Liver (tissue), 9 donors: ENCODE results near the gene PARP8. TPM values are rescaled to one million over a fixed set of nuclear protein-coding genes. Genes with fewer than 3 reads are reported as not detected.

Source experiments
- DNase-seq: peaks from one replicate; pipeline ENCODE4 v3.0.0-alpha.2; 2017; ENCODE audit warnings: low spot score
- H3K27ac ChIP-seq, 2 donors: one replicate each; pipeline ENCODE4 v1.7.0; 2013; ENCODE audit warnings: inconsistent platforms in 2 of 2, low read length in 2 of 2, control low read depth in 1 of 2, low read depth in 1 of 2, mild to moderate bottlenecking in 1 of 2
- H3K27me3 ChIP-seq, 4 donors: one replicate each; pipeline versions ENCODE4 v1.6.1 to v1.7.0; 2013; ENCODE audit warnings: low read length in 3 of 4, inconsistent platforms in 1 of 4, mild to moderate bottlenecking in 1 of 4, moderate library complexity in 1 of 4; ENCODE audit not compliant: control insufficient read depth in 4 of 4, insufficient read depth in 4 of 4
- H3K36me3 ChIP-seq, 4 donors: one replicate each; pipeline versions ENCODE4 v1.6.1 to v1.7.0; 2013; ENCODE audit warnings: low read length in 3 of 4, mild to moderate bottlenecking in 3 of 4, low read depth in 1 of 4, moderate library complexity in 1 of 4; ENCODE audit not compliant: control insufficient read depth in 4 of 4, insufficient read depth in 3 of 4
- H3K4me1 ChIP-seq, 4 donors: one replicate each; pipeline versions ENCODE4 v1.6.1 to v1.7.0; 2013; ENCODE audit warnings: low read length in 3 of 4, mild to moderate bottlenecking in 3 of 4, moderate library complexity in 1 of 4; ENCODE audit not compliant: control insufficient read depth in 4 of 4, insufficient read depth in 4 of 4
- H3K4me3 ChIP-seq, 3 donors: one replicate each; pipeline versions ENCODE4 v1.6.1 to v1.7.0; 2013; ENCODE audit warnings: low read length in 3 of 3, control low read depth in 1 of 3, low read depth in 1 of 3, mild to moderate bottlenecking in 1 of 3
- H3K9ac ChIP-seq, 2 donors: one replicate each; pipeline ENCODE4 v1.7.0; 2013; ENCODE audit warnings: low read length in 2 of 2, mild to moderate bottlenecking in 2 of 2, moderate library complexity in 2 of 2, control low read depth in 1 of 2, low read depth in 1 of 2
- H3K9me3 ChIP-seq, 4 donors: one replicate each; pipeline versions ENCODE4 v1.6.1 to v1.7.0; 2013; ENCODE audit warnings: low read length in 3 of 4; ENCODE audit not compliant: control insufficient read depth in 4 of 4
- ATF3 ChIP-seq: IDR thresholded peaks from 2 replicates; pipeline ENCODE4 v1.6.1; 2016; ENCODE audit warnings: antibody characterized with exemption
- CTCF ChIP-seq: fragments of 150-350 bp; IDR thresholded peaks from 2 replicates; pipeline ENCODE4 v1.5.1; 2017; ENCODE audit warnings: improper control_type of control experiment, low read depth, low read length; ENCODE audit not compliant: missing input control
- EGR1 ChIP-seq, 2 donors: IDR thresholded peaks; 2 replicates each; pipeline ENCODE4 v1.6.1; 2016 to 2018; ENCODE audit warnings: antibody characterized with exemption in 2 of 2, low read depth in 2 of 2
- FOXA1 ChIP-seq: IDR thresholded peaks from 2 replicates; pipeline ENCODE4 v1.6.1; 2016; ENCODE audit warnings: antibody characterized with exemption
- FOXA2 ChIP-seq: IDR thresholded peaks from 2 replicates; pipeline ENCODE4 v1.6.1; 2016; ENCODE audit warnings: antibody characterized with exemption
- GABPA ChIP-seq, 2 donors: IDR thresholded peaks in 1 of 2; conservative IDR thresholded peaks in 1 of 2; 2 replicates each; pipeline ENCODE4 v1.6.1; 2016; ENCODE audit warnings: antibody characterized with exemption in 2 of 2, mild to moderate bottlenecking in 1 of 2, moderate library complexity in 1 of 2
- HNF4A ChIP-seq, 2 donors: conservative IDR thresholded peaks; 2 replicates each; pipeline ENCODE4 v1.6.1; 2016; ENCODE audit warnings: antibody characterized with exemption in 2 of 2, mild to moderate bottlenecking in 2 of 2
- HNF4G ChIP-seq: IDR thresholded peaks from 2 replicates; pipeline ENCODE4 v1.6.1; 2016; ENCODE audit warnings: antibody characterized with exemption
- JUND ChIP-seq, 2 donors: IDR thresholded peaks; 2 replicates each; pipeline ENCODE4 v1.6.1; 2016; ENCODE audit warnings: antibody characterized with exemption in 2 of 2
- MAX ChIP-seq: IDR thresholded peaks from 2 replicates; pipeline ENCODE4 v1.6.1; 2016; ENCODE audit warnings: antibody characterized with exemption
- NR2F2 ChIP-seq: IDR thresholded peaks from 2 replicates; pipeline ENCODE4 v1.6.1; 2016; ENCODE audit warnings: antibody characterized with exemption
- RAD21 ChIP-seq, 2 donors: IDR thresholded peaks; 2 replicates each; pipeline ENCODE4 v1.6.1; 2016; ENCODE audit warnings: antibody characterized with exemption in 2 of 2, mild to moderate bottlenecking in 2 of 2
- REST ChIP-seq: IDR thresholded peaks from 2 replicates; pipeline ENCODE4 v1.6.1; 2016; ENCODE audit warnings: antibody characterized with exemption, mild to moderate bottlenecking
- RXRA ChIP-seq, 2 donors: IDR thresholded peaks; 2 replicates each; pipeline ENCODE4 v1.6.1; 2017 to 2018; ENCODE audit warnings: antibody characterized with exemption in 2 of 2, mild to moderate bottlenecking in 1 of 2
- SP1 ChIP-seq: IDR thresholded peaks from 2 replicates; pipeline ENCODE4 v1.6.1; 2018; ENCODE audit warnings: antibody characterized with exemption, mild to moderate bottlenecking
- TAF1 ChIP-seq: conservative IDR thresholded peaks from 2 replicates; pipeline ENCODE4 v1.6.1; 2016; ENCODE audit warnings: antibody characterized with exemption, mild to moderate bottlenecking
- YY1 ChIP-seq: IDR thresholded peaks from 2 replicates; pipeline ENCODE4 v1.6.1; 2016; ENCODE audit warnings: antibody characterized with exemption, mild to moderate bottlenecking
- ZBTB33 ChIP-seq: IDR thresholded peaks from 2 replicates; pipeline ENCODE4 v1.6.1; 2016; ENCODE audit warnings: antibody characterized with exemption
- WGBS: extraction: QIAGEN DNeasy Blood & Tissue Kit; methylation state at CpG from one replicate; pipeline ENCODE4 v1.1.7; 2013; 5-methylcytosine and 5-hydroxymethylcytosine counted together
- polyA plus RNA-seq, 2 donors: library from polyadenylated mRNA; stranded (reverse) in 1 of 2; unstranded in 1 of 2; fragments of 200-250 nt in 1 of 2; fragments of >200 nt in 1 of 2; fragmentation: Nextera tagmentation in 1 of 2; extraction: Ambion mirVana in 1 of 2; gene quantifications; one replicate each; pipeline versions ENCODE4 v1.2.1 to v1.2.3, GENCODE V29; 2013 to 2015
- total RNA-seq, 2 donors: library from RNA; depleted of rRNA; stranded (reverse); fragments of >200 nt; gene quantifications; one replicate each; pipeline ENCODE4 v1.2.3, GENCODE V29; 2014
- donor health status: healthy.
- donor health status: healthy.
- donor health status: healthy.
- donor health status: healthy.
- donor health status: healthy.

Gene PARP8
- total and polyA plus RNA-seq, 4 donors, result 3.9 to 16.0 (median 7.1) TPM

- Histone ChIP-seq H3K36me3 (no peaks in the 10 kb centered on the region), H3K4me3 (peak overlapping the region in 2 of 3 donors; percentile 7 to 19), H3K27ac (peak overlapping the region; percentile 17 to 22), H3K27me3 (no peaks in the 10 kb centered on the region), H3K9me3 (no peaks in the 10 kb centered on the region), H3K9ac (peak overlapping the region; percentile 42 to 62), H3K4me1 (peaks cover 1 to 14% (median 10%) of the 10 kb centered on the region in 4 donors)
- TF ChIP-seq RAD21 (IDR thresholded peaks at IDR 0.05) (peak; percentile 36 to 44), NR2F2 (no peak), EGR1 (IDR thresholded peaks at IDR 0.05; ENCODE audit: low read depth in 2 of 2) (no peak), MAX (peak; percentile 65), REST (peak; percentile 54), YY1 (peak; percentile 77), CTCF (no peak), GABPA (IDR thresholded peaks at IDR 0.05 in 1 of 2, conservative IDR thresholded peaks at IDR 0.05 in 1 of 2) (peak in 1 of 2 donors; percentile 40), FOXA2 (no peak), RXRA (IDR thresholded peaks at IDR 0.05) (peak; percentile 40 to 47), FOXA1 (no peak), TAF1 (peak; percentile 63), ATF3 (no peak), HNF4G (no peak), SP1 (peak; percentile 78), HNF4A (conservative IDR thresholded peaks at IDR 0.05) (peak; percentile 53 to 58), JUND (IDR thresholded peaks at IDR 0.05) (peak; percentile 26 to 47), ZBTB33 (peak; percentile 67)
- WGBS, result 41% methylated on average over 2 of the region's 2 CpGs
- DNase-seq, result peak; percentile 34
Observed at GRCh38 chr5:50711280-50711679, 44.8 kb downstream of the PARP8 start.
